DOHH2 (cell line): Measurements from ENCODE around the gene KDF1.

Experiments used
- EZH2phosphoT487 ChIP-seq: fragments of 200-600 bp; sonication (generic); IDR thresholded peaks from 2 replicates; pipeline ENCODE4 v1.6.1; 2017; ENCODE audit warnings: borderline replicate concordance, mild to moderate bottlenecking, antibody characterized with exemption, low read length, moderate library complexity, mixed read lengths
- TF ChIP-seq, protein P1 (sequence below): fragments of 200-600 bp; sonication (generic); IDR thresholded peaks from one replicate; pipeline ENCODE4 v1.5.1; 2014; ENCODE audit warnings: antibody characterized with exemption, mild to moderate bottlenecking, low read depth, low read length; ENCODE audit not compliant: poor library complexity, severe bottlenecking

DNA sequence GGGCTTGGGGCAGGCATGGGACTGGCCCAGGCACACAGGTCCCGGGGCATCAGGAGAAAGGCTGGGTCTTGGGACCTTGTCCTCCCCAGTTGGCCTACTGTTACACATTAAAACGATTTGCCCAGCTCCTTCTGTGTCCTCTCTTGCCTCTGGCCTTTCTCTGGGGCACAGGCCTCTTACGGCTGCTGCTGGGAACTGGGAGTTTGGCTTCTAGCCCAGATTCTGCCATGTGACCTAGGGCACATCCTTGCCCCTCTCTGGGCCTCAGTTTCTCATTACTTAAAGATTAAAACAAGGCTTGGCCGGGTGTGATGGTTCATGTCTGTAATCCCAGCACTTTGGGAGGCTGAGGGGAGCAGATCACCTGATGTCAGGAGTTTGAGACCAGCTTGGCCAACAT lies 14.0 kb downstream of the KDF1 start:
- TF ChIP-seq, protein P1, sequence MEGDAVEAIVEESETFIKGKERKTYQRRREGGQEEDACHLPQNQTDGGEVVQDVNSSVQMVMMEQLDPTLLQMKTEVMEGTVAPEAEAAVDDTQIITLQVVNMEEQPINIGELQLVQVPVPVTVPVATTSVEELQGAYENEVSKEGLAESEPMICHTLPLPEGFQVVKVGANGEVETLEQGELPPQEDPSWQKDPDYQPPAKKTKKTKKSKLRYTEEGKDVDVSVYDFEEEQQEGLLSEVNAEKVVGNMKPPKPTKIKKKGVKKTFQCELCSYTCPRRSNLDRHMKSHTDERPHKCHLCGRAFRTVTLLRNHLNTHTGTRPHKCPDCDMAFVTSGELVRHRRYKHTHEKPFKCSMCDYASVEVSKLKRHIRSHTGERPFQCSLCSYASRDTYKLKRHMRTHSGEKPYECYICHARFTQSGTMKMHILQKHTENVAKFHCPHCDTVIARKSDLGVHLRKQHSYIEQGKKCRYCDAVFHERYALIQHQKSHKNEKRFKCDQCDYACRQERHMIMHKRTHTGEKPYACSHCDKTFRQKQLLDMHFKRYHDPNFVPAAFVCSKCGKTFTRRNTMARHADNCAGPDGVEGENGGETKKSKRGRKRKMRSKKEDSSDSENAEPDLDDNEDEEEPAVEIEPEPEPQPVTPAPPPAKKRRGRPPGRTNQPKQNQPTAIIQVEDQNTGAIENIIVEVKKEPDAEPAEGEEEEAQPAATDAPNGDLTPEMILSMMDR, result no peak
- no peak for TF ChIP-seq EZH2phosphoT487
